ENCODE measurements around the gene RPL27A. TPM values are rescaled to one million over a fixed set of nuclear protein-coding genes. Genes with fewer than 3 reads are reported as not detected.

The RPL27A gene
- total RNA-seq, 4 donors from 2014 or later: 921 to 1,566 (median 1,106) TPM

DNA sequence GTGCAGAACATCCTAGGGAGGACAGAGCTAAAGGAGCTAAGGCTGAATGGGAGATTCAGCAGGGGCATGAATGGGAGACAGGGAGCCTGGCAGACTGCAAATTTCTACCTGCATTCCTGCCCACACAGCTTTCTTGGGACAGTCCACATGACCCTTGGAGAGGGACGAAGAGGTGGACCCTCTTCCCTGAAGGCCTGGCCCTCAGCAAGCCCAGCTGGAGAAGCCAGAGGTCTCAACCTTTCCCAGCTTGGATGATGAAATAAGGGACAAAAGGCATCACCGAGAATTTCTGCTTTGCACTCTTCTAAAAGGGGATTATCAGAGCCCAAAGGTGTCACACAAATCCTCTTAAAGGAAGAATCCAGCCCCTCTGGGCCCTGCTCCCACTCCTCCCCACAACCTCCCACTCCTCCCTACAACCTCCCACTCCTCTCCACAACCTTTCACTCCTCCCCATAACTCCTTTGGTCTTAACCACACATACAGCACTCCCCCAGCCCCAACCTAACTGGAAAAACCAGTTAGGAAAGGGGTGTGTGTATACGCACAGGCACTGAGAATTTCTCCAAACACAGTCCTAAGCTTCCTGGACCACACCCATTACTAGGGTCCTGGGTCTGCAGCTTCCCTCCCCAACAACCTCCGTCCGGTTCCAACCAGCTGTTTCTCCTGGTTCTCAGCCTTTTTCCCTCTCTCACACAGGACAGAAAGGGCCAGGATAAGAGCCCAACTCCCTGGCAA is 38.4 kb downstream of the RPL27A start:
- intact Hi-C loops (cut with DNase I): no loop called here
- H3K4me1 ChIP-seq: peaks cover 50 to 80% (median 66%) of the 10 kb centered on the region in 3 donors
- no peaks in the 10 kb centered on the region for H3K9me3 ChIP-seq
- peaks cover 0 to 41% (median 0%) of the 10 kb centered on the region in 3 donors for H3K36me3 ChIP-seq
- DNase-seq: no peak
- peak overlapping the region; percentile 86 to 94 (median 91) for H3K27ac ChIP-seq
- TF ChIP-seq POLR2A (IDR thresholded peaks at IDR 0.05): no peak
- WGBS, 2 donors: 39 to 40% methylated on average over 3 to 4 of the region's 5 CpGs
- no peak overlapping the region for H3K4me3 ChIP-seq
- no peaks in the 10 kb centered on the region for H3K27me3 ChIP-seq

DNA sequence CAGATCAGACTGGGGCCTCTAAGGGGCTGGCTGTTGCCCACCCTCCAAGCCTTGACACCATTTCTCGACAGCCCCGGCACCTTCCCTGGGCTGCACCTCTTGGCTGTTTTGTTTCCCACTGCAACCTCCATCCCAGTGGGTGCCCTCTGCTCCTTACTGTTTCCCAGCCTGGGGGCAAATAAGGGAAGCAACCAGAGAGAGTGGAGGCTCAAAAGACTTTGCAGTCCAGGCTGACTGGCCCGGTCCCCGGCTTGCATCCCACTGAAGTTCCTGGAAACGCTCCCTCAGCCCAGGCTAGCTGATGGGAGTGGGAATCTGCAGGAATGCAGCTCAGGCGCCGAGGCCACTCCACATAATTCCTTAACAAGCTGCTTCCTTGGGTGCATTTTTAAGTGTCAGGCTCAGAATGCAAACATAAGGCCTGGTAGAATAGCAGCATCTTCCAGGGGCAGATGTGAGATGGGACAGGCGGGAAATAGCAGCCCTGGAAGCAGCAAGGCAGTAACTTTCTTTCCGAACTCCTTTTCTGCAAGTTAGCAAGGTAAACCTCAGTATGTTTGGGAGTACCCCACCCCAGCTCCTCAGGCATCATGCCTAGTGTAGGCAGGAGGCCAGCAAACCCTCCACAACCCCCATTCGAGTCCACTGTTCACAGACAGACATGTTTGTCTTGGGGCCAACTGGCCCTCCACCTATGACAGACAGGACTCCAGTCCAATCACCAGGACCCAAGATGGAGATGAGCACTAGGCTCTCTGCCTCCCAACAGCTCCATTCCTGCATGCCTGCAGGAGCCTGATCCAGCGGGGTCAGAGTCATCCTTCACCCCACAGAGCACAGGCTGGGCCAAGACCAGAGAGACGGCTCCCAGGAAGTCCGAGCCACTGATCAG is 39.3 kb downstream of the RPL27A start:
- peaks cover 0 to 39% (median 0%) of the 10 kb centered on the region in 3 donors for H3K36me3 ChIP-seq
- peaks cover 49 to 75% (median 59%) of the 10 kb centered on the region in 3 donors for H3K4me1 ChIP-seq
- H3K27me3 ChIP-seq: no peaks in the 10 kb centered on the region
- no peaks in the 10 kb centered on the region for H3K9me3 ChIP-seq
- TF ChIP-seq CTCF (IDR thresholded peaks at IDR 0.05) (no peak), POLR2A (IDR thresholded peaks at IDR 0.05) (no peak)
- DNase-seq: no peak
- peak overlapping the region; percentile 86 to 94 (median 91) for H3K27ac ChIP-seq
- 30 to 54% methylated on average over 3 to 9 of the region's 13 CpGs for WGBS, 2 donors
- H3K4me3 ChIP-seq: no peak overlapping the region
- intact Hi-C loops (cut with DNase I): no loop called here

- peak overlapping the region; percentile 86 to 94 (median 91) for H3K27ac ChIP-seq
- TF ChIP-seq CTCF (IDR thresholded peaks at IDR 0.05) (no peak), POLR2A (IDR thresholded peaks at IDR 0.05) (no peak)
- intact Hi-C loops (cut with DNase I): no loop called here
- H3K4me3 ChIP-seq: no peak overlapping the region
- peaks cover 39 to 75% (median 54%) of the 10 kb centered on the region in 3 donors for H3K4me1 ChIP-seq
- no peaks in the 10 kb centered on the region for H3K27me3 ChIP-seq
- WGBS, 2 donors: 83 to 86% methylated on average over 2 to 3 of the region's 3 CpGs
- peaks cover 0 to 34% (median 0%) of the 10 kb centered on the region in 3 donors for H3K36me3 ChIP-seq
- no peak for DNase-seq
- no peaks in the 10 kb centered on the region for H3K9me3 ChIP-seq
These were observed 40.2 kb downstream of the RPL27A start for GRCh38 chr11:8722809-8723208.

DNA sequence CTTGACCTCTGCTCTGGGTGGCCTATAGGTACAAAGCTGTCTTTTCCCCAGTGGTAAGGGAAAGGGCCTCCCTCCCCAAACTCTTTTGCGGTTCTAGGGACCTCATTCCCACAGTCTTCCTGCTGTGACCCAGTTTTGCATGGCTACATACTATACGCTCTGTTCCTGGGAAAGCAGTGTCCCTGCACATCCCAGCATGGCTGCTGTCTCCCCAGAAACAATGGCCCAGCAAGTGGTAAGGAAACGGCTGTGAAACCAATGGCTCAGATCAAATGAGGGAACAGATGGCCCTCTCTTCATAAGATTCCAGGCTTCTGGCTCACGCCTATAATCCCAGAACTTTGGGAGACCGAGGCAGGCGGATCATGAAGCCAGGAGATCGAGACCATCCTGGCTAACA is 41.1 kb downstream of the RPL27A start:
- H3K4me1 ChIP-seq: peaks cover 40 to 74% (median 46%) of the 10 kb centered on the region in 3 donors
- TF ChIP-seq POLR2A (IDR thresholded peaks at IDR 0.05): no peak
- TF ChIP-seq CTCF (IDR thresholded peaks at IDR 0.05): no peak
- H3K4me3 ChIP-seq: no peak overlapping the region
- WGBS, 2 donors: 84 to 94% methylated on average over 3 to 7 of the region's 7 CpGs
- peak overlapping the region in 3 of 4 donors; percentile 88 to 94 (median 94) for H3K27ac ChIP-seq
- intact Hi-C loops (cut with DNase I): no loop called here
- no peak for DNase-seq
- no peaks in the 10 kb centered on the region for H3K9me3 ChIP-seq
- H3K36me3 ChIP-seq: peaks cover 0 to 42% (median 0%) of the 10 kb centered on the region in 3 donors
- H3K27me3 ChIP-seq: no peaks in the 10 kb centered on the region

GRCh38 chr11:8724682-8725081 is 42.1 kb downstream of the RPL27A start:
- Histone ChIP-seq H3K9me3 (no peaks in the 10 kb centered on the region), H3K36me3 (peaks cover 0 to 51% (median 0%) of the 10 kb centered on the region in 3 donors), H3K27me3 (no peaks in the 10 kb centered on the region), H3K4me1 (peaks cover 32 to 74% (median 39%) of the 10 kb centered on the region in 3 donors), H3K4me3 (no peak overlapping the region), H3K27ac (peak overlapping the region in 3 of 4 donors; percentile 9 to 94 (median 34))
- TF ChIP-seq POLR2A (IDR thresholded peaks at IDR 0.05) (no peak), CTCF (IDR thresholded peaks at IDR 0.05) (no peak)
- intact Hi-C loops (cut with DNase I): no loop called here
- 79 to 100% methylated on average over 3 to 5 of the region's 7 CpGs for WGBS, 2 donors
- DNase-seq: no peak
